CD14-positive monocyte (primary cell): ENCODE results near the gene CACNA2D1. TPM values are rescaled to one million over a fixed set of nuclear protein-coding genes. Genes with fewer than 3 reads are reported as not detected.

ENCODE experiments used
- DNase-seq, 3 donors: peaks; one replicate each; pipeline ENCODE4 v3.0.0-alpha.2; 2011 to 2022
- H2AFZ ChIP-seq: 2 replicates; pipeline ENCODE4 v1.6.0; 2012; ENCODE audit warnings: mild to moderate bottlenecking, low read depth, low read length, inconsistent platforms; ENCODE audit not compliant: insufficient read depth, poor library complexity, severe bottlenecking
- H3K27ac ChIP-seq, 2 donors: 1 replicate in 1 of 2; 2 replicates in 1 of 2; pipeline ENCODE4 v1.5.1; 2012 to 2013; ENCODE audit warnings: low read length in 2 of 2, control low read depth in 1 of 2, inconsistent platforms in 1 of 2, low read depth in 1 of 2, mild to moderate bottlenecking in 1 of 2
- H3K27me3 ChIP-seq, 2 donors: one replicate each; pipeline versions ENCODE4 v1.6.0 to v1.6.1; 2011 to 2013; ENCODE audit warnings: low read length in 2 of 2; ENCODE audit not compliant: control insufficient read depth in 2 of 2, insufficient read depth in 2 of 2
- H3K36me3 ChIP-seq, 2 donors: replicated peaks in 1 of 2; 1 replicate in 1 of 2; 2 replicates in 1 of 2; pipeline versions ENCODE4 v1.5.1 to v1.6.1; 2012 to 2013; ENCODE audit warnings: low read length in 2 of 2, control low read depth in 1 of 2, inconsistent platforms in 1 of 2, mild to moderate bottlenecking in 1 of 2; ENCODE audit not compliant: insufficient read depth in 2 of 2, control insufficient read depth in 1 of 2
- H3K4me1 ChIP-seq, 2 donors: 1 replicate in 1 of 2; 2 replicates in 1 of 2; pipeline versions ENCODE4 v1.5.1 to v1.6.1; 2012 to 2013; ENCODE audit warnings: low read length in 2 of 2, control low read depth in 1 of 2, inconsistent platforms in 1 of 2, mild to moderate bottlenecking in 1 of 2, moderate library complexity in 1 of 2; ENCODE audit not compliant: insufficient read depth in 2 of 2, control insufficient read depth in 1 of 2
- H3K4me2 ChIP-seq: replicated peaks from 2 replicates; pipeline ENCODE3; 2012; ENCODE audit warnings: low read length, moderate library complexity, mild to moderate bottlenecking; ENCODE audit not compliant: poor library complexity, severe bottlenecking; ENCODE audit errors: extremely low read depth
- H3K4me3 ChIP-seq, 3 experiments: fragments of 200-600 bp in 1 of 3; sonication (generic) in 1 of 3; replicated peaks in 1 of 3; 1 replicate in 2 of 3; 2 replicates in 1 of 3; pipeline ENCODE4 v1.5.1; 2011 to 2013; ENCODE audit warnings: low read length in 3 of 3, mild to moderate bottlenecking in 3 of 3, control low read depth in 2 of 3, low read depth in 2 of 3, inconsistent platforms in 1 of 3, moderate library complexity in 1 of 3
- H3K79me2 ChIP-seq: 2 replicates; pipeline ENCODE4 v1.6.0; 2012; ENCODE audit warnings: mild to moderate bottlenecking, control low read depth, inconsistent platforms, low read length, moderate library complexity; ENCODE audit not compliant: insufficient read depth
- H3K9ac ChIP-seq: 2 replicates; pipeline ENCODE4 v1.6.0; 2017; ENCODE audit warnings: low read length, mild to moderate bottlenecking; ENCODE audit not compliant: insufficient read depth, poor library complexity, severe bottlenecking
- H3K9me3 ChIP-seq, 2 donors: replicated peaks in 1 of 2; 1 replicate in 1 of 2; 2 replicates in 1 of 2; pipeline versions ENCODE4 v1.5.1 to v1.6.1; 2012 to 2013; ENCODE audit warnings: low read length in 2 of 2, control low read depth in 1 of 2; ENCODE audit not compliant: control insufficient read depth in 1 of 2, insufficient read depth in 1 of 2
- H4K20me1 ChIP-seq: 2 replicates; pipeline ENCODE4 v1.6.0; 2012; ENCODE audit warnings: mild to moderate bottlenecking, low read length, control low read depth, moderate library complexity; ENCODE audit not compliant: insufficient read depth
- H3K27ac Mint-ChIP-seq, 7 donors: one replicate each; pipeline ENCODE4 v1.8.0; 2020; ENCODE audit warnings: mild to moderate bottlenecking in 7 of 7, mixed read lengths in 7 of 7, moderate library complexity in 6 of 7, inconsistent platforms in 2 of 7
- H3K27me3 Mint-ChIP-seq, 3 donors: one replicate each; pipeline ENCODE4 v1.8.0; 2021 to 2022; ENCODE audit warnings: low read depth in 3 of 3, mild to moderate bottlenecking in 3 of 3, mixed read lengths in 3 of 3, moderate library complexity in 3 of 3, inconsistent platforms in 1 of 3
- H3K36me3 Mint-ChIP-seq, 2 donors: one replicate each; pipeline ENCODE4 v1.8.0; 2020; ENCODE audit warnings: mixed read lengths in 2 of 2, inconsistent platforms in 1 of 2, mild to moderate bottlenecking in 1 of 2
- H3K4me1 Mint-ChIP-seq: one replicate; pipeline ENCODE4 v1.8.0; 2020; ENCODE audit warnings: mild to moderate bottlenecking, mixed read lengths
- H3K4me3 Mint-ChIP-seq, 2 donors: one replicate each; pipeline ENCODE4 v1.8.0; 2020; ENCODE audit warnings: mild to moderate bottlenecking in 2 of 2, mixed read lengths in 2 of 2, moderate library complexity in 1 of 2
- H3K9me3 Mint-ChIP-seq, 7 donors: one replicate each; pipeline ENCODE4 v1.8.0; 2020 to 2022; ENCODE audit warnings: mixed read lengths in 7 of 7, mild to moderate bottlenecking in 6 of 7, moderate library complexity in 6 of 7, inconsistent platforms in 2 of 7
- CTCF ChIP-seq: fragments of 200-600 bp; IDR thresholded peaks from one replicate; pipeline ENCODE4 v1.8.0; 2022; ENCODE audit warnings: antibody characterized with exemption, mild to moderate bottlenecking
- WGBS: methylation state at CpG from one replicate; pipeline ENCODE4 v1.1.5; 2013; ENCODE audit warnings: missing lambda C conversion rate; ENCODE audit not compliant: insufficient coverage; 5-methylcytosine and 5-hydroxymethylcytosine counted together
- intact Hi-C, 2 donors: fragments of 100-400 bp; cut with micrococcal nuclease; formaldehyde crosslinking; loops; one replicate each; pipeline versions ENCODE4 v1.15.0 to v1.15.1; 2023
- polyA plus RNA-seq, 3 donors: library from polyadenylated mRNA; depleted of rRNA in 1 of 3; unstranded in 2 of 3; stranded (reverse) in 1 of 3; fragments of 300-500 nt in 2 of 3; fragments of >200 nt in 1 of 3; fragmentation: Illumina TruSeq in 2 of 3; gene quantifications; 1 replicate in 2 of 3; 2 replicates in 1 of 3; pipeline ENCODE4 v1.2.3, GENCODE V29; 2012 to 2021

CACNA2D1 gene
- polyA plus RNA-seq, 3 donors = 0.02 TPM; not detected in 2

DNA sequence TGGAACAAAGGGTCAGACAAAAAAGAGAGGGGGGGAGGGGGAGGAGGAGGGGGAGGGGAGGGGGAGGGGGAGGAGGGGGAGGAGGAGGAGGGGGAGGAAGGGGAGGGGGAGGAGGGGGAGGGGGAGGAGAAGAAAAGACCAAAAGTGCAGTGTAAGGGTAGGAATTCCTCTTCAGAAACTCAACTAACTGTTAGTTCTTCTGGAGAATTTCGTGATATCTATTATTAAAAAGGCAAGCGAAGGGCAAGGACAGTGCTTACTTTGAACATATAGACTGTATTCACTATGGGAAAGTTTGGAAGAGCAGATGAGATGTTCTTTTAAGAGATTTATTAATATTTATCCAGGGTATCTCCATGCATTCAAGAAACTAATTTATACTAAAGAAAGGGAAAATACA is 258.1 kb downstream of the CACNA2D1 start:
- Histone ChIP-seq H3K4me3 (no peak overlapping the region), H3K27ac (no peak overlapping the region), H3K9ac (no peak overlapping the region), H2AFZ (no peak overlapping the region), H3K9me3 (no peaks in the 10 kb centered on the region), H3K4me1 (no peaks in the 10 kb centered on the region), H3K4me2 (no peak overlapping the region), H4K20me1 (no peaks in the 10 kb centered on the region), H3K79me2 (no peaks in the 10 kb centered on the region), H3K36me3 (no peaks in the 10 kb centered on the region), H3K27me3 (no peaks in the 10 kb centered on the region)
- Mint-ChIP-seq H3K4me3 (no peak overlapping the region), H3K9me3 (no peaks in the 10 kb centered on the region), H3K27me3 (peaks cover 2 to 3% (median 2%) of the 10 kb centered on the region in 3 donors), H3K4me1 (peaks cover 3% of the 10 kb centered on the region), H3K27ac (no peak overlapping the region), H3K36me3 (no peaks in the 10 kb centered on the region)
- intact Hi-C loops = no loop called here
- no peak for TF ChIP-seq CTCF
- WGBS = no CpG with 5 or more reads among the region's 2 CpGs
- no peak for DNase-seq

GRCh38 chr7:82183634-82184033 is 259.9 kb downstream of the CACNA2D1 start:
- Histone ChIP-seq H3K27me3 (no peaks in the 10 kb centered on the region), H3K79me2 (no peaks in the 10 kb centered on the region), H2AFZ (no peak overlapping the region), H3K4me1 (no peaks in the 10 kb centered on the region), H3K9ac (no peak overlapping the region), H3K4me3 (no peak overlapping the region), H3K27ac (no peak overlapping the region), H3K4me2 (no peak overlapping the region), H3K9me3 (no peaks in the 10 kb centered on the region), H4K20me1 (no peaks in the 10 kb centered on the region), H3K36me3 (no peaks in the 10 kb centered on the region)
- no peaks in the 10 kb centered on the region for H3K36me3 Mint-ChIP-seq
- H3K9me3 Mint-ChIP-seq = no peaks in the 10 kb centered on the region
- no CpG with 5 or more reads among the region's 4 CpGs for WGBS
- H3K4me1 Mint-ChIP-seq = peaks cover 3% of the 10 kb centered on the region
- no peak for TF ChIP-seq CTCF
- H3K4me3 Mint-ChIP-seq = no peak overlapping the region
- intact Hi-C loops = no loop called here
- no peak overlapping the region for H3K27ac Mint-ChIP-seq
- H3K27me3 Mint-ChIP-seq = peaks cover 2 to 3% (median 2%) of the 10 kb centered on the region in 3 donors
- peak in 1 of 3 donors; percentile 12 for DNase-seq
